Thyroid gland (tissue), 4 donors: ENCODE data around the gene KRT81.
"Not testable (repeated sequence)": the region's sequence is repeated elsewhere in the genome, so short reads cannot be mapped to it uniquely, and the experiment has no call there.

Source experiments
- CTCF ChIP-seq, 6 experiments: fragments of 200-600 bp in 3 of 6; fragments of 450-650 bp in 3 of 6; sonication (generic) in 3 of 6; IDR thresholded peaks; one replicate each; pipeline ENCODE4 v1.5.1; 2016 to 2019; ENCODE audit warnings: antibody characterized with exemption in 6 of 6, mild to moderate bottlenecking in 2 of 6, inconsistent platforms in 1 of 6, moderate library complexity in 1 of 6
- POLR2A ChIP-seq, 2 donors: fragments of 450-650 bp; IDR thresholded peaks; one replicate each; pipeline ENCODE4 v1.6.1; 2017; ENCODE audit warnings: antibody characterized with exemption in 2 of 2, mild to moderate bottlenecking in 2 of 2, moderate library complexity in 1 of 2

DNA sequence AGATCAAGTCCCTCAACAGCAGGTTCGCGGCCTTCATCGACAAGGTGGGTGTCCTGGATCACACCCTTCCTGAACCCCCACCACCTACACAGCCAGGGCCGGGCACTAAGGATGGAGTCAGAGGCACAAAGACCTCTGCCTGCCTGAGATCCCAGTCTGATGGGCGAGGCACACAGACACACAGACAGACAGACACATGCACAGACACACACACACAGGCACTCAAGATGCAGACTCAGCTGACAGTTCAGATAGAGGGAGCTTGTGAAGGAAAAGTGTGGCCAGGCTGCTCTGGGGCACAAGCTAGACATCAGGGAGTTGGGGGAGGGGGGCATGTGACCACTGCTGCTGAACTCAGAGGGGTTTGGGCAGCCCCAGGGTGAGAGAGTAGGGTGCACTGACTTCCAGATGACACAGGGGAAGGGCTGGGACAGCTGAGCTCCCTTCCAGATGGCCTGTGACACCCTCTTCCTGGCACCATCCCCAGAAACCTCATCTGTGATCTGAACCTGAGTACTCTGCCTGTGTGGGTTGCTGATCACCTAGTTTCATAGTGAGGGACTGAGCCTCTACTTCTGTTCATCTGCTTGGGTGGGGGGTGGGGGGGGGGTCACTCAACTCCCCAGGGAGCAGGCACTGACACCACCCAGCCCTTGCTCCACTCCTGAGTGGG is 11.0 kb upstream of the KRT81 start:
- not testable (repeated sequence) for TF ChIP-seq POLR2A, CTCF (IDR thresholded peaks at IDR 0.05)
